NCI-H146 treated with DMSO at 0.1 percent for 48 hours (cell line): ENCODE data around the gene ASGR1.

Experiments
- DNase-seq: peaks from one replicate; lab custom pipeline; 2025; ENCODE audit not compliant: unreplicated experiment; lab: John Stamatoyannopoulos, UW

The ASGR1 gene

GRCh38 chr17:7124923-7125322, 54.2 kb downstream of the ASGR1 start:
- DNase-seq, result no peak

- DNase-seq, result no peak
Observed at GRCh38 chr17:7123844-7124243, 55.3 kb downstream of the ASGR1 start.
